ENCODE measurements around the gene SGTA.
"Not testable (repeated sequence)": the region's sequence is repeated elsewhere in the genome, so short reads cannot be mapped to it uniquely, and the experiment has no call there.

SGTA gene

GRCh38 chr19:2726904-2727639 lies 56.0 kb downstream of the SGTA start:
- DNase-seq: no peak

DNA sequence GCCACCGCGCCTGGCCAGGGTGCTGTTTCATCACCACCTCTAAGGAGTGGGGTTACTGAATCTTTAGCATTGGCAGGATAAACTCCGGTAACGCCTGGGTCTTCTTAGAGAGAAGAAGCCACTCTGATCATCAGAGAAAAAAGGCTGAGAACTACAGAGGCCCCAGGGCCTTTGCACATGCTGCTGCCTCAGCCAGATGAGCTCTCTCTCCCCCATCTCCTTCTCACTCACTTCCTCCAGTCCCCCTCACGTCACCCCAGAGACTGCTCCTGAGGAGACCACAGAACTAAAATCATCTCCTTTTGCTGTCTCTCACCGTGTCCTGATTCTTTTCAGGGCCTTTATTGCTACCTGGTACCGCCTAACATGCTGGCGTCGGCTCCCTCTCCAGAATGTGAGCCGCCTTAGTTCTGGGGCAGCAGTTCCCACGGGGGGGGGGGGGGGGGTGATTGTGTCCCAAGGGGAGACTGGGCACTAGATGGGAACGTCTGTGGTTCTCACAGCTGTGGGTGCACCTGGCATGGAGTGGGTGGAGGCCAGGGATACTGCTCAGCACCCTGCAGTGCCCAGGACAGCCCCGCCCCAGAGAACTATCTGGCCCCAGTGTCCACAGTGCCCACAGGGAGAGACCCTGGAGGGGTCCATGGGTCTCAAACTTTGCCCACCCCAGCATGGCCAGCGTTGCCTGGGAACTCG lies 56.8 kb downstream of the SGTA start:
- DNase-seq (no peak), ATAC-seq (no peak)

More at GRCh38 chr19:2726904-2727639, 56.0 kb downstream of the SGTA start:
- peak; percentile 2 for ATAC-seq

- ATAC-seq: no peak
- no peak for DNase-seq
Measured at GRCh38 chr19:2724148-2724557, 58.9 kb downstream of the SGTA start.

- ATAC-seq (no peak), DNase-seq (no peak)
Measured at GRCh38 chr19:2723747-2724146, 59.3 kb downstream of the SGTA start.

GRCh38 chr19:2723345-2723715 lies 59.7 kb downstream of the SGTA start:
- DNase-seq (no peak), ATAC-seq (no peak)

DNA sequence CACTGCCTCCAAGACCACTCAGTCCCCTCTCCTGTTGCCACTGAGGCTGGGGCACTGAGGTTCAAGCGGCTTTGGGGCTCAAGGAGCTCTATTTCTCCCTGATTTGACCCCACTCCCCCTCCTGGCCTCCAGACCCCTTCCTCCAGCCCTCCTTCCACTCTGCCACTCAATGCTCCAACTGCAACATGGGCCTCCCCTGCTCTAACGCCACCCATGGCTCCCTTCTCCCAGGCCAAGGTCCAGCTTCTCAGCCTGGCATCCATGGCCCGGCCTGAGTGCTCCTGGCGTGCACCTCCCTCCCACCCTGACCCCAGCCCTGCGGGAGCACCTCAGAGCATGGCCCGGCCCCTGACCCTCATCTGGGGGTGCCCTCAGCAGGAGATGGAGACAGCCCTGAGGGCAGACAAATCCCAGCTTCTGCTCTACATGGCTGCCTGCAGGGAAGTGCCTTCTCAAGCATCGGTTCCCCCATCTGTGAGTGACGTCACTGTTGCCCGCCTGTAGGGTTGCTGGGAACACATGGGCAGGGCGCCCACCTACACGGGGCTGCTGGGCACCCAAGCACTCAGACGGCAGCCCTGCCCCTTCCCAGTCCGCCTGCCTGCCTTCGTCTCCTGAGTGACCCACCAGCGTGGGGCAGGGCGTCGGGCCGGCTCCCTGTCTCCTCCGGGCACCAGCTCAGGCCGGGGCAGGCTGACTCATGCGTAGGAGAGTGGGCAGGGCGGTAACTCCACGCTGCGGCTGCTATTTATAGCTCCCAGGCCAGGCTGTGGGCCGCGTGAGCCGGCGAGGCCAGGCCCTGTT lies 60.3 kb downstream of the SGTA start:
- no peak for ATAC-seq
- DNase-seq: no peak

DNA sequence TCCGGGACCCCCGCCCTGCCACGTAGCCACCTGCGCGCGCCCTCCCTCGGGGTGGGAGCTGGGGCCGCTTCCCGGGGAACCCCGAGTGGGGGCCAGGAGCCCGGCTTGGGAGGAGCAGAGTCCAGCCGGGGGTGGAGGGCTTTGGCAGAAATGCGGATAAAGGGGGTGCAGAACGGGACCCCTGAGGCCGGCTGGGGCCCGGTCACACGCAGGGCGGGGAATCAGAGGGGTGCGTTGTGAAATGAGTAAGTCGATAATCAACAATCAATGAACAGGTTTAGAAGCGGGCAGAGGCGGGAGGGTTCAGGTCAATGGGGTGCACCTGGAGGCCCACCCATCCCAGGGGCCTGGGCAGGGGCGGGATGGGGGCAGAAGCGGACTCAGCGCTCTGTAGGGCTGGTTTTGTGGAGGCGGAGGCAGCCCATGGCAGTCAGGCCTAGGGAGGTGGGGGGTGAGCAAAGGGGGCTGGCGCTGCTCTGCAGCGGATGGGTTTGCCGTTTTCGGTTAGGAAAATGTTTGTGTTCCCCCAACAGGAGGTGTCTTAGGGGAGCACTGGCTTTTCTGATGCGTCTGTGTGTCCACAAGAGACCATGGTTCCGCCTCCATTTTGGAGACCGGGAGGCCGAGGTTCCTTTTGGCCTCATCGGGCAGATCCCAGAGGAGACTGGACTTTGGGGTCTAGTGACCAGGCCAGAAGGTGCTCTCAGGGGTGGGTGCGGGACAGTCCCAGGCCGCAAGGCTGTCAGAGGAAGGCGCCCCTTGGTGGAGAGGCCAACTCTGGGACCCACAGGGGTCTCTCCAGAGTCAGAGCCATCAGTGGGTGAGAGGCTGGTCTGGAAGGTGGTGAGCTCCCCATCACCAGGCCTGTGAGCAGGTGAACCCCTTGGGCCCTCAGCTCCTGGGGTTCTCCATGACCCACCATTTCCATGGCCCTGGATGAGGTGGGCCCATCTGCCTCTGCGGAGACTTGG lies 61.2 kb downstream of the SGTA start:
- no peak for DNase-seq
- ATAC-seq: peak; percentile 10

DNA sequence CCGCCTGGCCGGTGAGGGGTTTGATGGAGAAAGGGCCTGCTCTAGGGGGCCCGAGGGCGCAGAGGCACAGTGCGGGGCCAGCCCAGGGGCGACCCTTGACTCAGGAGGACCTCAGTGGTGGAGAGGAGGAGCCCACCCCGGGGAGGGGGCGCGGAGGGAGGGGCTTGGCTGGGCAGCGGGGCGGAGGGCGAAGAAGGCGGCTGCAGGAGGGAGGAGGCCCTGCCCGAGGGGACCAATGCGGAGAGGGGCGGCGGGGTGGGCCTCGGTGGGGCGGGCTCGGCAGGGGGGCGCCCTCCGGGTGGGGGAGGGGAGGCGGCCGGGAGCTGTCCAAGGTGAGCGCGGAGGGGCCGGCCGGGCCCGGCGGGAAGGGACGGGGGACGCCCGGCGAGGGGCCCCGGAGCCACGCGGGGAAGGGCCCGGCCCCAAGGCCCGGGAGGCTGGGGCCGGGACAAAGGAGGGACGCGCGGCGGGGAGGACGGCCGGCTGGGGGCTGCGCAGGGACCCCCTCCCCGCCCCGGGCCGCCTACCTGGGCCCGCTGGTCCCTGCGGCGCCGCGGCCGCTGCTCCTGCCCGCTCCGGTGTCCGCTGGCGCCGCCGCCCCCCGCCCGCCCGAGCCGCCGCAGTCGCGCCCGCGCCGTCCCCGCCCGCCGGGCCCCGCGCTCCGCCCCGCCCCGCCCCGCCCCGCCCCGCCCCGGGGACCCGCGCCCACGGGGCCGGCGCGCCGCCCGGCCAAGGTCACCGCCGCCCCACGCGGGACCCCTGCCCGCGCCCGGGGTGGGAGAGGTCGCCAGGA lies 62.1 kb downstream of the SGTA start, which contains the start of gene DIRAS1:
TSS of gene DIRAS1 (minus strand) at position 596 of the 793 bp plus-strand sequence. CDS start 3,566 bp downstream, outside the sequence.
- no peak for ATAC-seq
- DNase-seq: no peak

- ATAC-seq (no peak), DNase-seq (no peak)
Measured at GRCh38 chr19:2719920-2720776, 62.9 kb downstream of the SGTA start.

- ATAC-seq (no peak), DNase-seq (no peak)
Measured at GRCh38 chr19:2719232-2719735, 63.8 kb downstream of the SGTA start.

DNA sequence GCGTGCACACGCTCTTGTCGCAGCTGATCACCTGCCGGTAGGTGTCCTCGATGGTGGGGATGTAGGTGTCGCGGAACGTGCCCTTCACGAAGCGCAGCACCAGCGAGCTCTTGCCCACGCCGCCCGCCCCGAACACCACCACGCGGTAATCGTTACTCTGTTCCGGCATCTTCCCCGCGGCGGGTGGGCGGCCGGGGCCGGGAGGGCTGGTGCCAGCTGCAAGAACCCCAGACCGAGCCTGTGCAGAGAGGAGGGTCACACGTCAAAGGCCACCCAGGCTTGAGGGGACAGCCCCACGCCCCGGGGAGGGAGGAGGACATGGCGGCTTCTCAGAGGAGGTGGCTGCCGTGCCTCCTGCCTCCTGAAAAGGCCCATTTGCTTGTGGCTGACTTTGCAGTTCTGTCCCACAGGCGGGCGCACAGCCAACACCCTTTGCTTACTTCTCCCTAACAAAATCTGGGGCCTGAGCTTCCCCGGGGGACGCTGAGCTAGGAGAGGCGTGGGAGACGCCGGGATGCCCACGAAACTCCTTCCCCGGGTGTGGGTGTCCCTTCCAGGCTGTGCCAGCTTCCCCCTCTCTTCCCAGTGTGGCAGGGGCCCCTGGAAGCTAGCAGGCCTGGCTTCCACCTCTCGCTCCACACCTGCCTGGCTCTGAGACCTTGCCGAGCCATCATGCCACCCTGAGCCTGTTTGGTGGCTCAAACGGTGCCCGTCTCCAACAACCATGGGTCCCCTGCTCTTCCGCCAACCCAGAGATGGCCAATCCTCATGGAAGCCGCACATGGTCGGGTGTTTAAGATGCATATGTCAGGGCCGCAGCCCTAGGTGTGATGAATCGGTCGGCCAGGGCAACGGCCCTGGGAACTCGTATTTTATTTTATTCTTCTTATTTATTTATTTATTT lies 65.2 kb downstream of the SGTA start:
- DNase-seq (no peak), ATAC-seq (no peak)

DNA sequence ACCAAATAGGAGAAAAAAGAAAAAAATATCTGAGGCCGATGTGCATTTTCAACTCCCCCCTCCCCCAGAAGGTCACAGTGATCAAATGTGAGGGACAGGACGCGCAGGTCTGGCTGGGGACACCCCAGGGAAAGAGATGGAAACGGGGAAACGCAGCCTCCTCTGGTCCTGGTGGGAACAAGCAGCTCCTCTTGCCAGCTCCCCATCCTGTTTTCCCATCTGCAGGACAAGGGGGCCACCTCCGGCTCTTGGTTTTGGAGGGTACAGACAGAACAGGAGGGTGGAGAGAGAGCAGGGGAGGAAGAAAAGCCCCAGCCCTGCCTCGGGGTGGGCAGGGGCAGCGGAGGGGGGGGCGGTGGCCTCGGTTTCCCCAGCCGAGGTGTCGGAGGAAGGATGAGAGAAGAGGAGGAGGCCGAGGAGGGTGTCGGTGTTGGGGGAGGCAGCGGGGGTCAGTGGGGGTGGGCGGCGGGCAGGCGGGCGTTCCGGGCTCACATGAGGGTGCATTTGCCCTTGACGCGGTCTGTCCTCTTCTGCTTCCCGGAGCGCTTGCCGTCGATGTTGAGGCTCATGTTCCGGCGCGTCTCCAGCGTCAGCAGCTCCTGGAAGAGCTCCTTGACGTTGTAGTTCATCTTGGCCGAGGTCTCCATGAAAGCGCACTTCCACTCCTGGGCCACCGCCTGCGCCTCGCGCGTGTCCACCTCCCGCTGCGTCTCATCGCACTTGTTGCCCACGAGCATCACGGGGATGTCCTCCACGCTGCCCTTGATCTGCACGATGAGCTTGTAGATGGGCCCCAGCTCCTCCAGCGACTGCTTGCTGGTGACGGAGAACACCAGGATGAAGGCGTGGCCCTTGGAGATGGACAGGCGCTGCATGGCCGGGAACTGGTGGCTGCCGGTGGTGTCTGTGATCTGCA lies 66.1 kb downstream of the SGTA start:
- no peak for ATAC-seq
- DNase-seq: no peak

GRCh38 chr19:2716275-2716650 lies 66.8 kb downstream of the SGTA start:
- ATAC-seq (peak; percentile 11), DNase-seq (no peak)

- no peak for ATAC-seq
Measured at GRCh38 chr19:2715470-2716274, 67.4 kb downstream of the SGTA start.

DNA sequence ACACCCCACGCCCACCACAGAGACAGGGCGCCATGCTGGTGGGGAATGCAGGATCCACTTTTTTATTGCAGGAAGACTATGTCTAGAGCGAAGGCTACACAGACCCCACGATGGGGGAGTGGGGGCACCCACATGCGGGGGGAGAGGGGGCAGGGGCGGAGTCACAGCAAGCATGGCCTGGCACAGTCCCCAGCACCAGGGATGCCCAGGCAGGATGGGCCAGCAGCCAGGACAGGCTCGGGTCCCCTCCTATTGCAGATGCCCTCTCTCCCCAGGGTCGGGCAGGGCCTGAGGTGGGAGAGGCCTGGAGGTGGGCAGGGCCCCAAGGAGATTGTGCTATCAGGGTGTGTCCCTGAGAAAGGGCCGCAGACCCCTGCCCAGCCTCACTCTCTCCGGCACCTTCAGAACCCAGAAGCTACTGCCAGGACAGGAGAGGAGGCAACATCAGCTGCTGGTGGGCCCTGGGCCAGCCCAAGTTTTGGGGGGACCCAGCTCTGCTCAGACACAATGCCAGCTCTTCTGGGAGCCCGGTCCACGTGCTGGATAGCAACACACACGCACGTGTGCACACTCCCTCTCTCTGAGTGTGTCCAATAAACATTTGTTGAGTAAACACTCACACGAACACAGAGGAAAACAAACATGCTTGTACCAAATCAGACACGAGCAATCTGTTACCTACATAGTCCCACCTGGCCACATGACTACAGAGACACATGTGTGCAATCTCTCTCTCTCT lies 68.4 kb downstream of the SGTA start:
- DNase-seq: no peak
- no peak for ATAC-seq

More at GRCh38 chr19:2715470-2716274, 67.4 kb downstream of the SGTA start:
- DNase-seq: no peak

DNA sequence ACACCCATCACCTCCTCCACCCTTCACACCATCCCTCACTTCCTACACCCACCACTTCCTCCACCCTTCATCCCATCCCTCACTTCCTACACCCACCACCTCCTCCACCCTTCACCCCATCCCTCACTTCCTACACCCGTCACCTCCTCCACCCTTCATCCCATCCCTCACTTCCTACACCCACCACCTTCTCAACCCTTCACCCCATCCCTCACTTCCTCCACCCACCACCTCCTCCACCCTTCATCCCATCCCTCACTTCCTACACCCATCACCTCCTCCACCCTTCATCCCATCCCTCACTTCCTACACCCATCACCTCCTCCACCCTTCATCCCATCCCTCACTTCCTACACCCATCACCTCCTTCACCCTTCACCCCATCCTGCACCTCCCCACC lies 69.0 kb downstream of the SGTA start:
- DNase-seq, ATAC-seq: not testable (repeated sequence)

Measured in stimulated activated naive CD8-positive, alpha-beta T cell treated with anti-CD3 and anti-CD28 coated beads, Interleukin-15, Interleukin-2, amounts not matched to agents 100 U/mL and 50 U/mL, for 24 hours (primary cell).